Lower leg skin (tissue), 3 donors: ENCODE data around the gene CDH18.

Experiments
- CTCF ChIP-seq, 3 donors: fragments of 450-650 bp; IDR thresholded peaks; one replicate each; pipeline ENCODE4 v1.5.1; 2016; ENCODE audit warnings: antibody characterized with exemption in 3 of 3, mild to moderate bottlenecking in 3 of 3, moderate library complexity in 2 of 3
- POLR2A ChIP-seq, 2 donors: fragments of 450-650 bp; IDR thresholded peaks; one replicate each; pipeline ENCODE4 v1.6.1; 2016 to 2017; ENCODE audit warnings: antibody characterized with exemption in 2 of 2, mild to moderate bottlenecking in 1 of 2, moderate library complexity in 1 of 2

GRCh38 chr5:19978476-19978875 lies 9.5 kb downstream of the CDH18 start:
- TF ChIP-seq POLR2A (IDR thresholded peaks at IDR 0.05): no peak
- no peak for TF ChIP-seq CTCF (IDR thresholded peaks at IDR 0.05)
